ENCODE measurements around the gene RGS3.

Gene RGS3

GRCh38 chr9:113602126-113603047 is 138.9 kb downstream of the RGS3 start:
- peaks cover 30 to 33% of the 10 kb centered on the region in 2 donors for H3K4me1 ChIP-seq (ENCODE audit: control insufficient read depth in 2 of 2, insufficient read depth in 1 of 2, low read depth in 1 of 2, low read length in 2 of 2)
- no CpG with 5 or more reads among the region's 17 CpGs for WGBS, 2 donors (ENCODE audit: extremely low coverage in 2 of 2, insufficient read length in 2 of 2, insufficient replicate concordance in 1 of 2)
- H2BK120ac ChIP-seq (ENCODE audit: low read depth, low read length): no peak overlapping the region
- H3K4me3 ChIP-seq (ENCODE audit: low read length in 2 of 2): no peak overlapping the region
- peaks cover 5 to 9% of the 10 kb centered on the region in 2 donors for H3K36me3 ChIP-seq (replicated peaks in 1 of 2; ENCODE audit: control insufficient read depth in 2 of 2, insufficient read depth in 2 of 2, low read length in 2 of 2)
- peak overlapping the region; percentile 53 for H3K18ac ChIP-seq (ENCODE audit: low read length)
- H3K14ac ChIP-seq (ENCODE audit: low read length): no peak overlapping the region
- H2BK12ac ChIP-seq (ENCODE audit: low read length): peak overlapping the region; percentile 41
- peak overlapping the region; percentile 38 for H3K9ac ChIP-seq (ENCODE audit: low read depth, low read length, poor library complexity)
- no peak overlapping the region for H4K91ac ChIP-seq (ENCODE audit: low read depth, low read length, poor library complexity)
- no peak overlapping the region for H2BK5ac ChIP-seq (ENCODE audit: low read length)
- H4K8ac ChIP-seq (ENCODE audit: low read depth, low read length): peak overlapping the region; percentile 89
- no peaks in the 10 kb centered on the region for H3K27me3 ChIP-seq (ENCODE audit: control insufficient read depth in 3 of 3, insufficient read depth in 3 of 3, low read depth in 1 of 3, low read length in 3 of 3)
- no peak overlapping the region for H3K27ac ChIP-seq (replicated peaks; ENCODE audit: low read length)
- no peak for DNase-seq (ENCODE audit: low spot score)
- no peak overlapping the region for H3K4ac ChIP-seq (ENCODE audit: low read length)
- H3K23ac ChIP-seq (ENCODE audit: low read depth, low read length, poor library complexity): peak overlapping the region; percentile 47
- no peaks in the 10 kb centered on the region for H3K9me3 ChIP-seq (replicated peaks in 1 of 2; ENCODE audit: control insufficient read depth in 2 of 2, insufficient read depth in 1 of 2, low read depth in 1 of 2, low read length in 2 of 2)
- H2AK5ac ChIP-seq (ENCODE audit: low read depth, low read length): peak overlapping the region; percentile 58
- peak overlapping the region; percentile 80 for H2AFZ ChIP-seq (ENCODE audit: low read length)
- H2BK15ac ChIP-seq (ENCODE audit: low read length): peak overlapping the region; percentile 11
- no peaks in the 10 kb centered on the region for H3K79me1 ChIP-seq (ENCODE audit: low read depth, low read length)
- H3K4me2 ChIP-seq (ENCODE audit: insufficient read depth, low read length, poor library complexity, severe bottlenecking): no peak overlapping the region

- WGBS, 2 donors (ENCODE audit: extremely low coverage in 2 of 2, insufficient read length in 2 of 2, insufficient replicate concordance in 1 of 2): no CpG with 5 or more reads among the region's 8 CpGs
- Histone ChIP-seq H3K36me3 (replicated peaks in 1 of 2; ENCODE audit: control insufficient read depth in 2 of 2, insufficient read depth in 2 of 2, low read length in 2 of 2) (peaks cover 0 to 2% of the 10 kb centered on the region in 2 donors), H2AFZ (ENCODE audit: low read length) (no peak overlapping the region), H3K4me2 (ENCODE audit: insufficient read depth, low read length, poor library complexity, severe bottlenecking) (no peak overlapping the region), H3K27me3 (ENCODE audit: control insufficient read depth in 3 of 3, insufficient read depth in 3 of 3, low read depth in 1 of 3, low read length in 3 of 3) (no peaks in the 10 kb centered on the region), H2AK5ac (ENCODE audit: low read depth, low read length) (no peak overlapping the region), H2BK15ac (ENCODE audit: low read length) (no peak overlapping the region), H2BK5ac (ENCODE audit: low read length) (no peak overlapping the region), H3K27ac (replicated peaks; ENCODE audit: low read length) (no peak overlapping the region), H3K4me3 (ENCODE audit: low read length in 2 of 2) (no peak overlapping the region), H3K18ac (ENCODE audit: low read length) (no peak overlapping the region), H3K23ac (ENCODE audit: low read depth, low read length, poor library complexity) (no peak overlapping the region), H2BK120ac (ENCODE audit: low read depth, low read length) (no peak overlapping the region), H2BK12ac (ENCODE audit: low read length) (no peak overlapping the region), H3K4ac (ENCODE audit: low read length) (no peak overlapping the region), H3K14ac (ENCODE audit: low read length) (no peak overlapping the region), H3K4me1 (ENCODE audit: control insufficient read depth in 2 of 2, insufficient read depth in 1 of 2, low read depth in 1 of 2, low read length in 2 of 2) (peaks cover 30 to 33% of the 10 kb centered on the region in 2 donors), H4K8ac (ENCODE audit: low read depth, low read length) (no peak overlapping the region), H4K91ac (ENCODE audit: low read depth, low read length, poor library complexity) (no peak overlapping the region), H3K79me1 (ENCODE audit: low read depth, low read length) (no peaks in the 10 kb centered on the region), H3K9ac (ENCODE audit: low read depth, low read length, poor library complexity) (no peak overlapping the region), H3K9me3 (replicated peaks in 1 of 2; ENCODE audit: control insufficient read depth in 2 of 2, insufficient read depth in 1 of 2, low read depth in 1 of 2, low read length in 2 of 2) (no peaks in the 10 kb centered on the region)
- no peak for DNase-seq (ENCODE audit: low spot score)
Observed at GRCh38 chr9:113603048-113603375, 139.5 kb downstream of the RGS3 start.

GRCh38 chr9:113603773-113604172 is 140.2 kb downstream of the RGS3 start:
- no peak overlapping the region for H4K91ac ChIP-seq (ENCODE audit: low read depth, low read length, poor library complexity)
- peaks cover 30 to 31% of the 10 kb centered on the region in 2 donors for H3K4me1 ChIP-seq (ENCODE audit: control insufficient read depth in 2 of 2, insufficient read depth in 1 of 2, low read depth in 1 of 2, low read length in 2 of 2)
- no CpG with 5 or more reads among the region's 5 CpGs for WGBS, 2 donors (ENCODE audit: extremely low coverage in 2 of 2, insufficient read length in 2 of 2, insufficient replicate concordance in 1 of 2)
- no peak overlapping the region for H2BK15ac ChIP-seq (ENCODE audit: low read length)
- no peak overlapping the region for H2BK12ac ChIP-seq (ENCODE audit: low read length)
- H3K36me3 ChIP-seq (replicated peaks in 1 of 2; ENCODE audit: control insufficient read depth in 2 of 2, insufficient read depth in 2 of 2, low read length in 2 of 2): no peaks in the 10 kb centered on the region
- no peak overlapping the region for H3K27ac ChIP-seq (replicated peaks; ENCODE audit: low read length)
- no peak overlapping the region for H2AK5ac ChIP-seq (ENCODE audit: low read depth, low read length)
- H3K18ac ChIP-seq (ENCODE audit: low read length): no peak overlapping the region
- no peak overlapping the region for H2BK5ac ChIP-seq (ENCODE audit: low read length)
- no peaks in the 10 kb centered on the region for H3K9me3 ChIP-seq (replicated peaks in 1 of 2; ENCODE audit: control insufficient read depth in 2 of 2, insufficient read depth in 1 of 2, low read depth in 1 of 2, low read length in 2 of 2)
- no peak overlapping the region for H2AFZ ChIP-seq (ENCODE audit: low read length)
- no peaks in the 10 kb centered on the region for H3K27me3 ChIP-seq (ENCODE audit: control insufficient read depth in 3 of 3, insufficient read depth in 3 of 3, low read depth in 1 of 3, low read length in 3 of 3)
- DNase-seq (ENCODE audit: low spot score): no peak
- H3K9ac ChIP-seq (ENCODE audit: low read depth, low read length, poor library complexity): no peak overlapping the region
- no peak overlapping the region for H3K4me3 ChIP-seq (ENCODE audit: low read length in 2 of 2)
- H3K14ac ChIP-seq (ENCODE audit: low read length): no peak overlapping the region
- no peak overlapping the region for H2BK120ac ChIP-seq (ENCODE audit: low read depth, low read length)
- no peaks in the 10 kb centered on the region for H3K79me1 ChIP-seq (ENCODE audit: low read depth, low read length)
- no peak overlapping the region for H4K8ac ChIP-seq (ENCODE audit: low read depth, low read length)
- H3K4me2 ChIP-seq (ENCODE audit: insufficient read depth, low read length, poor library complexity, severe bottlenecking): no peak overlapping the region
- H3K4ac ChIP-seq (ENCODE audit: low read length): no peak overlapping the region
- no peak overlapping the region for H3K23ac ChIP-seq (ENCODE audit: low read depth, low read length, poor library complexity)

- H3K18ac ChIP-seq (ENCODE audit: low read length): no peak overlapping the region
- no peak overlapping the region for H2BK15ac ChIP-seq (ENCODE audit: low read length)
- DNase-seq (ENCODE audit: low spot score): no peak
- no peak overlapping the region for H3K4me2 ChIP-seq (ENCODE audit: insufficient read depth, low read length, poor library complexity, severe bottlenecking)
- H3K36me3 ChIP-seq (replicated peaks in 1 of 2; ENCODE audit: control insufficient read depth in 2 of 2, insufficient read depth in 2 of 2, low read length in 2 of 2): no peaks in the 10 kb centered on the region
- H3K14ac ChIP-seq (ENCODE audit: low read length): no peak overlapping the region
- H3K27ac ChIP-seq (replicated peaks; ENCODE audit: low read length): no peak overlapping the region
- WGBS, 2 donors (ENCODE audit: extremely low coverage in 2 of 2, insufficient read length in 2 of 2, insufficient replicate concordance in 1 of 2): no CpG with 5 or more reads among the region's 3 CpGs
- no peak overlapping the region for H3K4me3 ChIP-seq (ENCODE audit: low read length in 2 of 2)
- no peak overlapping the region for H4K91ac ChIP-seq (ENCODE audit: low read depth, low read length, poor library complexity)
- no peak overlapping the region for H4K8ac ChIP-seq (ENCODE audit: low read depth, low read length)
- no peak overlapping the region for H3K9ac ChIP-seq (ENCODE audit: low read depth, low read length, poor library complexity)
- no peak overlapping the region for H2AK5ac ChIP-seq (ENCODE audit: low read depth, low read length)
- H3K27me3 ChIP-seq (ENCODE audit: control insufficient read depth in 3 of 3, insufficient read depth in 3 of 3, low read depth in 1 of 3, low read length in 3 of 3): no peaks in the 10 kb centered on the region
- H2AFZ ChIP-seq (ENCODE audit: low read length): no peak overlapping the region
- no peaks in the 10 kb centered on the region for H3K79me1 ChIP-seq (ENCODE audit: low read depth, low read length)
- H3K9me3 ChIP-seq (replicated peaks in 1 of 2; ENCODE audit: control insufficient read depth in 2 of 2, insufficient read depth in 1 of 2, low read depth in 1 of 2, low read length in 2 of 2): no peaks in the 10 kb centered on the region
- H2BK12ac ChIP-seq (ENCODE audit: low read length): no peak overlapping the region
- no peak overlapping the region for H2BK120ac ChIP-seq (ENCODE audit: low read depth, low read length)
- H3K23ac ChIP-seq (ENCODE audit: low read depth, low read length, poor library complexity): no peak overlapping the region
- H3K4ac ChIP-seq (ENCODE audit: low read length): no peak overlapping the region
- no peak overlapping the region for H2BK5ac ChIP-seq (ENCODE audit: low read length)
- H3K4me1 ChIP-seq (ENCODE audit: control insufficient read depth in 2 of 2, insufficient read depth in 1 of 2, low read depth in 1 of 2, low read length in 2 of 2): peaks cover 26 to 31% of the 10 kb centered on the region in 2 donors
Observed at GRCh38 chr9:113604393-113604792, 140.9 kb downstream of the RGS3 start.
